BJ (cell line): ENCODE measurements around the gene TALDO1. TPM values are rescaled to one million over a fixed set of nuclear protein-coding genes. Genes with fewer than 3 reads are reported as not detected.

Experiments used
- polyA plus RNA-seq: library from polyadenylated mRNA; depleted of rRNA; stranded (reverse); fragments of >200 nt; gene quantifications from 2 replicates; pipeline ENCODE4 v1.2.3, GENCODE V29; 2011; rRNA removed
- small RNA-seq: library from RNA; depleted of rRNA; stranded (forward); fragments of <200 nt; gene quantifications from one replicate; pipeline ENCODE3, GENCODE V24; 2012; ENCODE audit warnings: low replicate concordance, low read depth; ENCODE audit not compliant: insufficient read length

The TALDO1 gene
- polyA plus RNA-seq, 1 experiment: 278 TPM

Small RNA genes within 50 kb of the gene (small RNA-seq; reads per million reads assigned to genes)
- gene SNORA52: not detected

Other genes starting within 250 kb of the TALDO1 start
- gene RNH1, start 240.2 kb upstream of the TALDO1 start, polyA plus RNA-seq: 139 and 260 TPM in 2 replicates
- gene HRAS, start 211.9 kb upstream of the TALDO1 start, polyA plus RNA-seq: 50.3 and 90.4 TPM in 2 replicates
- gene LRRC56, start 209.9 kb upstream of the TALDO1 start, polyA plus RNA-seq: 0.92 and 1.5 TPM in 2 replicates
- 1.6 and 2.5 TPM in 2 replicates for gene LMNTD2, start 186.7 kb upstream of the TALDO1 start, polyA plus RNA-seq
- 17.3 and 25.1 TPM in 2 replicates for gene RASSF7, start 186.5 kb upstream of the TALDO1 start, polyA plus RNA-seq
- gene PHRF1, start 171.0 kb upstream of the TALDO1 start, polyA plus RNA-seq: 6.8 and 10.7 TPM in 2 replicates
- gene IRF7, start 131.5 kb upstream of the TALDO1 start, polyA plus RNA-seq: 4.2 and 6.1 TPM in 2 replicates
- gene CDHR5, start 122.5 kb upstream of the TALDO1 start, polyA plus RNA-seq: not detected in 2 replicates
- not detected in 2 replicates for gene SCT, start 120.3 kb upstream of the TALDO1 start, polyA plus RNA-seq
- gene DRD4, start 110.2 kb upstream of the TALDO1 start, polyA plus RNA-seq: not detected in 2 replicates
- gene DEAF1, start 52.2 kb upstream of the TALDO1 start, polyA plus RNA-seq: 18.5 and 27.7 TPM in 2 replicates
- gene TMEM80, start 51.6 kb upstream of the TALDO1 start, polyA plus RNA-seq: 19.5 and 21.7 TPM in 2 replicates
- 27.6 and 44.4 TPM in 2 replicates for gene EPS8L2, start 41.2 kb upstream of the TALDO1 start, polyA plus RNA-seq
- 14.5 and 37.9 TPM in 2 replicates for gene GATD1, start 30.0 kb downstream of the TALDO1 start, polyA plus RNA-seq
- 0.23 and 0.25 TPM in 2 replicates for gene CEND1, start 42.6 kb downstream of the TALDO1 start, polyA plus RNA-seq
- 12.4 and 25.5 TPM in 2 replicates for gene SLC25A22, start 50.8 kb downstream of the TALDO1 start, polyA plus RNA-seq
- gene PIDD1, start 57.8 kb downstream of the TALDO1 start, polyA plus RNA-seq: 6.8 and 11.2 TPM in 2 replicates
- 1,103 and 1,199 TPM in 2 replicates for gene RPLP2, start 62.5 kb downstream of the TALDO1 start, polyA plus RNA-seq
- gene PNPLA2, start 71.5 kb downstream of the TALDO1 start, polyA plus RNA-seq: 32.0 and 53.1 TPM in 2 replicates
- gene CRACR2B, start 80.5 kb downstream of the TALDO1 start, polyA plus RNA-seq: 0.16 and 0.18 TPM in 2 replicates
- gene CD151, start 85.5 kb downstream of the TALDO1 start, polyA plus RNA-seq: 1,448 and 2,262 TPM in 2 replicates
- gene POLR2L, start 95.1 kb downstream of the TALDO1 start, polyA plus RNA-seq: 308 and 734 TPM in 2 replicates
- 145 and 295 TPM in 2 replicates for gene TSPAN4, start 95.4 kb downstream of the TALDO1 start, polyA plus RNA-seq
- gene CHID1, start 163.3 kb downstream of the TALDO1 start, polyA plus RNA-seq: 122 and 178 TPM in 2 replicates
- gene AP2A2, start 178.4 kb downstream of the TALDO1 start, polyA plus RNA-seq: 53.3 and 76.5 TPM in 2 replicates